ENCODE results near the gene CARMIL1. TPM values are rescaled to one million over a fixed set of nuclear protein-coding genes. Genes with fewer than 3 reads are reported as not detected.

Gene CARMIL1
- total and polyA plus RNA-seq, 2 of the 8 experiments (the other 6 are each of a cell fraction or from before 2014, with no cell fraction given), result 20.3 to 40.4 TPM

- Histone ChIP-seq H2BK120ac (replicated peaks; ENCODE audit: low read depth, low read length) (no peak overlapping the region), H2BK15ac (ENCODE audit: low read length) (no peak overlapping the region), H3K4me2 (ENCODE audit: insufficient read depth in 1 of 2, low read depth in 2 of 2, low read length in 2 of 2) (no peak overlapping the region), H3K23ac (ENCODE audit: insufficient read length) (no peak overlapping the region), H3K27ac (ENCODE audit: low read depth, low read length) (no peak overlapping the region), H3K9me3 (ENCODE audit: insufficient read depth in 2 of 2, low read depth in 1 of 2, low read length in 1 of 2) (no peaks in the 10 kb centered on the region), H4K5ac (ENCODE audit: insufficient read length, low read depth, low read length) (no peak overlapping the region), H2AFZ (ENCODE audit: low read length) (no peak overlapping the region), H3K4ac (replicated peaks; ENCODE audit: insufficient read length, low read depth, low read length) (no peak overlapping the region), H3K23me2 (ENCODE audit: low read depth, low read length) (no peaks in the 10 kb centered on the region), H3K27me3 (replicated peaks in 1 of 4; ENCODE audit: control insufficient read depth in 3 of 4, extremely low read depth in 1 of 4, insufficient read depth in 3 of 4, low read length in 3 of 4) (no peaks in the 10 kb centered on the region), H3K14ac (ENCODE audit: insufficient read length) (no peak overlapping the region), H3K4me1 (replicated peaks in 1 of 4; ENCODE audit: control insufficient read depth in 3 of 4, insufficient read depth in 4 of 4, low read length in 3 of 4) (no peaks in the 10 kb centered on the region; a peak in 1 of 7 replicates), H3K18ac (ENCODE audit: extremely low read depth, low read length) (no peak overlapping the region), H2BK12ac (ENCODE audit: low read depth, low read length) (no peak overlapping the region), H4K8ac (ENCODE audit: extremely low read depth, insufficient read depth, low read length) (no peak overlapping the region), H3K9ac (replicated peaks in 1 of 4; ENCODE audit: extremely low read depth in 1 of 4, low read depth in 3 of 4, low read length in 3 of 4) (no peak overlapping the region), H2AK5ac (ENCODE audit: low read depth, low read length) (no peak overlapping the region), H4K20me1 (replicated peaks in 1 of 2; ENCODE audit: control insufficient read depth in 1 of 2, insufficient read depth in 2 of 2, low read length in 2 of 2) (no peaks in the 10 kb centered on the region), H2BK5ac (ENCODE audit: low read depth, low read length) (no peak overlapping the region), H2BK20ac (ENCODE audit: low read length) (no peak overlapping the region), H4K91ac (replicated peaks; ENCODE audit: insufficient read length, low read length) (no peak overlapping the region), H3K79me1 (ENCODE audit: low read depth, low read length) (no peaks in the 10 kb centered on the region; the same call in 1 of the 2 replicates), H3K4me3 (ENCODE audit: extremely low read depth in 1 of 4, insufficient read depth in 2 of 4, low read depth in 3 of 4, low read length in 4 of 4) (no peak overlapping the region), H3K36me3 (ENCODE audit: control insufficient read depth in 2 of 4, insufficient read depth in 4 of 4, low read length in 3 of 4) (no peaks in the 10 kb centered on the region; a peak in 1 of 8 replicates), H3K79me2 (ENCODE audit: control insufficient read depth in 1 of 2, insufficient read depth in 2 of 2, low read length in 2 of 2) (peaks cover 0 to 2% of the 10 kb centered on the region in 2 experiments; a peak in 1 of 4 replicates), H3K56ac (replicated peaks; ENCODE audit: insufficient read length, low read depth, low read length) (no peak overlapping the region)
- POLR2A ChIA-PET (ENCODE audit: partially characterized antibody), result no interaction called here
- no peak for FAIRE-seq
- WGBS, 2 experiments (ENCODE audit: extremely low coverage in 1 of 2, insufficient coverage in 1 of 2, insufficient read length in 1 of 2, insufficient replicate concordance in 2 of 2, low coverage in 1 of 2, low lambda C conversion rate in 2 of 2, missing lambda C conversion rate in 1 of 2), result 92% methylated on average over 4 of the region's 4 CpGs; no CpG with 5 or more reads in 1 of the 2 experiments
- CTCF ChIA-PET (ENCODE audit: partially characterized antibody), result interaction anchor here (1.0 to 1.5 kb wide), 6 partner anchors 10 to 77 kb away, joined by 3 to 4 read pairs (median 4); no protein-coding TSS in a partner anchor
- no peak for DNase-seq (ENCODE audit: low read depth in 1 of 2, low spot score in 2 of 2)
- no peak for TF ChIP-seq GTF2F1 (IDR thresholded peaks at IDR 0.05; ENCODE audit: borderline replicate concordance, low read depth, low read length)
- no peak for TF ChIP-seq TEAD4 (IDR thresholded peaks at IDR 0.05; ENCODE audit: low read depth, low read length)
- TF ChIP-seq BCL11A (IDR thresholded peaks at IDR 0.05; ENCODE audit: low read depth in 2 of 2, low read length in 2 of 2), result no peak
- TF ChIP-seq BRCA1 (IDR thresholded peaks at IDR 0.05; ENCODE audit: low read depth, low read length), result no peak
- no peak for TF ChIP-seq RFX5 (IDR thresholded peaks at IDR 0.05; ENCODE audit: borderline replicate concordance, low read depth, low read length)
- TF ChIP-seq TBP (IDR thresholded peaks at IDR 0.05; ENCODE audit: low read depth, low read length), result no peak
- TF ChIP-seq GABPA (IDR thresholded peaks at IDR 0.05; ENCODE audit: borderline replicate concordance, insufficient read depth, low read length), result no peak
- TF ChIP-seq SP2 (IDR thresholded peaks at IDR 0.05; ENCODE audit: low read length), result no peak
- TF ChIP-seq HDAC6 (IDR thresholded peaks at IDR 0.05; ENCODE audit: low read depth, low read length), result no peak
- no peak for TF ChIP-seq CHD2 (IDR thresholded peaks at IDR 0.05; ENCODE audit: low read length)
- TF ChIP-seq HDAC2 (IDR thresholded peaks at IDR 0.05; ENCODE audit: borderline replicate concordance in 1 of 2, low read depth in 2 of 2, low read length in 2 of 2), result no peak
- TF ChIP-seq BACH1 (IDR thresholded peaks at IDR 0.05; ENCODE audit: low read length), result no peak
- TF ChIP-seq CBX8 (IDR thresholded peaks at IDR 0.05; ENCODE audit: borderline replicate concordance, low read depth, low read length), result no peak
- TF ChIP-seq POU5F1 (IDR thresholded peaks at IDR 0.05; ENCODE audit: low read depth, low read length), result no peak
- TF ChIP-seq SUZ12 (IDR thresholded peaks at IDR 0.05; ENCODE audit: low read length), result no peak
- no peak for TF ChIP-seq YY1 (IDR thresholded peaks at IDR 0.05; ENCODE audit: low read depth, low read length)
These were observed 157.6 kb downstream of the CARMIL1 start for GRCh38 chr6:25436760-25437159.

Measured in H1 (cell line).